Measurements from ENCODE around the gene TMCC2. TPM values are rescaled to one million over a fixed set of nuclear protein-coding genes. Genes with fewer than 3 reads are reported as not detected.
A peak's percentile ranks its signal among the peaks of the same experiment; 100 is the strongest.

TMCC2 gene
- total RNA-seq, 1 donor from 2014 or later, result 0.53 TPM

DNA sequence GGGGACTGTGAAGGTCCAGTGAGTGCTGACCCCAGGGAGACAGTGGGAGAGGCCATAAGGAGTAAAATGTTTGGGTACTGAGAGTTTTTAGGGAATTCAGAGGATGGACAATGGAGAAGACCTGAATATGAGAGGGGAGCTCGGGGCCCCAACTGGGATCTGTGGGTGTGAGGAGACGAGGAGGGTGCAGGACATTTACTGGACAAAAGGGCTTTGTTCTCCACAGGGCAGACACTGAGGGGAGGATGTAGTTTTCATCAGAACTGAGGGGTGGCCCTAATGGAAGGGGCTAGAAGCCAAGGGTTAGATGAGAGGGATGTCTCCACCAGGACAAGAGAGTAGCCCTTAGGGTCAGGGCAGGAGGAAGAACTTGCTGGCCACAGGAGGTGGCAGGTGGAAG, 30.0 kb downstream of the TMCC2 start:
- DNase-seq (ENCODE audit: low read depth), result no peak
- TF ChIP-seq, protein P1, sequence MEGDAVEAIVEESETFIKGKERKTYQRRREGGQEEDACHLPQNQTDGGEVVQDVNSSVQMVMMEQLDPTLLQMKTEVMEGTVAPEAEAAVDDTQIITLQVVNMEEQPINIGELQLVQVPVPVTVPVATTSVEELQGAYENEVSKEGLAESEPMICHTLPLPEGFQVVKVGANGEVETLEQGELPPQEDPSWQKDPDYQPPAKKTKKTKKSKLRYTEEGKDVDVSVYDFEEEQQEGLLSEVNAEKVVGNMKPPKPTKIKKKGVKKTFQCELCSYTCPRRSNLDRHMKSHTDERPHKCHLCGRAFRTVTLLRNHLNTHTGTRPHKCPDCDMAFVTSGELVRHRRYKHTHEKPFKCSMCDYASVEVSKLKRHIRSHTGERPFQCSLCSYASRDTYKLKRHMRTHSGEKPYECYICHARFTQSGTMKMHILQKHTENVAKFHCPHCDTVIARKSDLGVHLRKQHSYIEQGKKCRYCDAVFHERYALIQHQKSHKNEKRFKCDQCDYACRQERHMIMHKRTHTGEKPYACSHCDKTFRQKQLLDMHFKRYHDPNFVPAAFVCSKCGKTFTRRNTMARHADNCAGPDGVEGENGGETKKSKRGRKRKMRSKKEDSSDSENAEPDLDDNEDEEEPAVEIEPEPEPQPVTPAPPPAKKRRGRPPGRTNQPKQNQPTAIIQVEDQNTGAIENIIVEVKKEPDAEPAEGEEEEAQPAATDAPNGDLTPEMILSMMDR (IDR thresholded peaks at IDR 0.05; ENCODE audit: insufficient read depth, low read length, severe bottlenecking), result no peak
- no peak overlapping the region for H3K4me3 ChIP-seq (ENCODE audit: low read depth, low read length)
- no peaks in the 10 kb centered on the region for H3K36me3 ChIP-seq (ENCODE audit: control insufficient read depth, insufficient read depth, low read length)
- no peaks in the 10 kb centered on the region for H3K27me3 ChIP-seq (ENCODE audit: control insufficient read depth, insufficient read depth, low read length)
- no peak for FAIRE-seq

DNA sequence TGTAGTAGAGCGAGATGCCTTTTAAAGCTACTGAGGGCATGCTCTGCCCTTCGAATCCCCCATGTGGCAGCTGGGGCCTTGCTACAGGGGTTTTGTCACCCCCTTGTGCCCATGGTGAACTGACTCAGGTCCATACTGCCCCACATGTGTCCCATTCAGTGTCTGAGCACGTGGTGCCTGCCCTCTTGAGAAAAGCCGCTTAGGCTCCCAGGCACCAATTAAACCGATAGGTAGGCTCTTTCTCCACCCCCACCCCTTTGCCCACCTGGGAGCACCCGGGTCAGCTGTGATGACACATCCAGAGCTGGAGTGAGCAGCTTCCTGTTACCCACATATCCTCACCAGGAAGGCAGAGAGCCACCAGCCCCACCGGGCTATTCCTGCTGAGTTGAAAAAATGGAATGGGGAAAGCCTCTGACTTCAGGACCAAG, 30.5 kb downstream of the TMCC2 start:
- no peak overlapping the region for H3K4me3 ChIP-seq (ENCODE audit: low read depth, low read length)
- TF ChIP-seq, protein P1 (IDR thresholded peaks at IDR 0.05; ENCODE audit: insufficient read depth, low read length, severe bottlenecking), result no peak
- peak; percentile 76 for DNase-seq (ENCODE audit: low read depth)
- H3K36me3 ChIP-seq (ENCODE audit: control insufficient read depth, insufficient read depth, low read length), result no peaks in the 10 kb centered on the region
- FAIRE-seq, result no peak
- H3K27me3 ChIP-seq (ENCODE audit: control insufficient read depth, insufficient read depth, low read length), result no peaks in the 10 kb centered on the region

DNA sequence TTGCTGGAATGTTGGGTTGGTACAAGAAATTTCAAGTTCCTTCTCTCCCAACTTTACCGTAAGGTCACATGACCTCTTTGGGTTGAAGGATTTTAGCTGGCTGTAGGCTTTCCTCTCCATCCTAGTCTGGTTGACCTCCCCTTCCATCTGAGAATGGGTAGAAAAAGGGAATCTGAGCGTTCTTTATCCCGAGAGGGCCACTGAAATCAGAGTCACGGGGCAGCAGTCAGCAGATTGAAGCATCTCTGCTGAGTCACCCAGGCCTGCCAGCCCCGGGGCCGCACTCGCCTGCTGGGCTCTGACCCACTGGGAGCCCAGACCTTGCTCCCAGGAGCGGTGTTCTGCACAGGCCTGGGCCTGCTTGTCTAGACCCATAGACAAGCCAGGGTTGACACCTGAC, 31.0 kb downstream of the TMCC2 start:
- no peaks in the 10 kb centered on the region for H3K36me3 ChIP-seq (ENCODE audit: control insufficient read depth, insufficient read depth, low read length)
- H3K4me3 ChIP-seq (ENCODE audit: low read depth, low read length), result no peak overlapping the region
- no peaks in the 10 kb centered on the region for H3K27me3 ChIP-seq (ENCODE audit: control insufficient read depth, insufficient read depth, low read length)
- FAIRE-seq, result no peak
- DNase-seq (ENCODE audit: low read depth), result peak; percentile 95
- TF ChIP-seq, protein P1 (IDR thresholded peaks at IDR 0.05; ENCODE audit: insufficient read depth, low read length, severe bottlenecking), result no peak

DNA sequence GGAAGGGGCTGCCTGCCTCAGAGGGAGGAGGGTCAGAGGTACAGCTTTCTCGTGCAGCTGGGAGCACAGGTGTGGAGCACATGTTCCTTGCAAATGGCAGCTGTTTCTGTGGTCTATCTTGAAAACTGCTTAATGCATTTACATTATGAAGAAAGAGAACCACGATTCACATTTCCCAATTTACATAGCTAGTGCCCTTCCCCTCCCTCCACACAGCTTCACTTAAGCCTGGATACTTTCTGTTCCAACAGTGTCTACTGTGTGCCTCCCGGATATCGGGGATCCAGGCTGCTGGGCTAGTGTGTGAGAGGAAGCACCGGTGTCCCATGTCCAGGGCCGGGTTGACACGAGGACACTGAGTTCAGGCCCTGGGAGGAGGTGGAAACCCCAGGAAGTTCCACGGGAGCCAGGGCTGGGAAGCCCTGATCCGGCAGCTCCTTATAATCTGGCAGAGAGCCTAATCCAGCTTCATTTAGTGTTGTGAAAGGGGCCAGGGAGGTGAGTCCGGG, 31.6 kb downstream of the TMCC2 start:
- H3K4me3 ChIP-seq (ENCODE audit: low read depth, low read length), result no peak overlapping the region
- FAIRE-seq, result no peak
- TF ChIP-seq, protein P1 (IDR thresholded peaks at IDR 0.05; ENCODE audit: insufficient read depth, low read length, severe bottlenecking), result no peak
- DNase-seq (ENCODE audit: low read depth), result peak; percentile 35
- H3K36me3 ChIP-seq (ENCODE audit: control insufficient read depth, insufficient read depth, low read length), result no peaks in the 10 kb centered on the region
- H3K27me3 ChIP-seq (ENCODE audit: control insufficient read depth, insufficient read depth, low read length), result no peaks in the 10 kb centered on the region

DNA sequence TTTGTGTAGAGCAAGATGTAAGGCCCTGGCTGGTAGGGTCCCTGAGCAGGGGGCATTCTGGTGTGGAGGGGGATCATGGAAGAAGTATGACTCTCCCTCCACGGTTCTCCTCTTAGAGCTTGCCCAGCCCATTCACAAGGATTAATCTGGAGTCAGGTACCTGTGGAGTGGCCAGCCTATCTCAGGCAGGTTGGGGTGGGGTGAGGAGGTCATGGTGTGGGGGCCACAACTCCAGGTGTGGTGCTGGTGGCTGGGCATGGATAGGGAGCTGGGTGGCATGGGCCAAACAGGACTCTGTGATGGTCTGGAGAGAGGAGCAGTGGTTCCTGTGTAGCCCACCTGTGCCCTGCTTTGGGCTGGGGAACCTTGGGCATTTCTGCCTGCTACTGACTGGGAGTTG, 32.3 kb downstream of the TMCC2 start:
- Histone ChIP-seq H3K27me3 (ENCODE audit: control insufficient read depth, insufficient read depth, low read length) (no peaks in the 10 kb centered on the region), H3K36me3 (ENCODE audit: control insufficient read depth, insufficient read depth, low read length) (no peaks in the 10 kb centered on the region), H3K4me3 (ENCODE audit: low read depth, low read length) (no peak overlapping the region)
- FAIRE-seq (no peak), DNase-seq (ENCODE audit: low read depth) (no peak)
- TF ChIP-seq, protein P1 (IDR thresholded peaks at IDR 0.05; ENCODE audit: insufficient read depth, low read length, severe bottlenecking), result no peak
